GM19395 (cell line): ENCODE measurements around the gene TRPM8.
A peak's percentile ranks its signal among the peaks of the same experiment; 100 is the strongest.

Experiments
- ATAC-seq: cut with Tn5 transposase; IDR thresholded peaks from one replicate; pipeline ENCODE4 v1.9.1; 2021; ENCODE audit warnings: mild to moderate bottlenecking, moderate library complexity; ENCODE audit not compliant: unreplicated experiment

Gene TRPM8

GRCh38 chr2:233996461-233996860 lies 79.3 kb downstream of the TRPM8 start:
- no peak for ATAC-seq

- ATAC-seq: no peak
These were observed 80.5 kb downstream of the TRPM8 start for GRCh38 chr2:233997707-233998106.

- no peak for ATAC-seq
These were observed 82.0 kb downstream of the TRPM8 start for GRCh38 chr2:233999182-233999581.

GRCh38 chr2:234001380-234002160 lies 84.4 kb downstream of the TRPM8 start:
- ATAC-seq: no peak

- ATAC-seq: no peak
These were observed 85.1 kb downstream of the TRPM8 start for GRCh38 chr2:234002281-234002680.

GRCh38 chr2:234003972-234004617 lies 86.9 kb downstream of the TRPM8 start:
- ATAC-seq: no peak

GRCh38 chr2:234005126-234005525 lies 88.0 kb downstream of the TRPM8 start:
- no peak for ATAC-seq

GRCh38 chr2:234006501-234006900 lies 89.3 kb downstream of the TRPM8 start:
- no peak for ATAC-seq

GRCh38 chr2:234014427-234014826 lies 97.3 kb downstream of the TRPM8 start:
- ATAC-seq: no peak

GRCh38 chr2:234015861-234016260 lies 98.7 kb downstream of the TRPM8 start:
- no peak for ATAC-seq

- ATAC-seq: no peak
These were observed 102.7 kb downstream of the TRPM8 start for GRCh38 chr2:234019896-234020295.

- ATAC-seq: no peak
These were observed 103.2 kb downstream of the TRPM8 start for GRCh38 chr2:234020332-234020731.

GRCh38 chr2:234022424-234022823 lies 105.3 kb downstream of the TRPM8 start:
- ATAC-seq: no peak

- no peak for ATAC-seq
These were observed 107.1 kb downstream of the TRPM8 start for GRCh38 chr2:234024304-234024703.

- peak; percentile 71 for ATAC-seq
These were observed 108.3 kb downstream of the TRPM8 start for GRCh38 chr2:234025466-234025865.

- no peak for ATAC-seq
These were observed 108.8 kb downstream of the TRPM8 start for GRCh38 chr2:234025891-234026401.

- no peak for ATAC-seq
These were observed 109.6 kb downstream of the TRPM8 start for GRCh38 chr2:234026693-234027254.

- ATAC-seq: no peak
These were observed 110.5 kb downstream of the TRPM8 start for GRCh38 chr2:234027641-234028040.

GRCh38 chr2:234029150-234029733 lies 112.1 kb downstream of the TRPM8 start:
- no peak for ATAC-seq

GRCh38 chr2:234031207-234031606 lies 114.0 kb downstream of the TRPM8 start:
- no peak for ATAC-seq

GRCh38 chr2:234032279-234032856 lies 115.2 kb downstream of the TRPM8 start:
- ATAC-seq: no peak
